ENCODE data around the gene TCEAL4. TPM values are rescaled to one million over a fixed set of nuclear protein-coding genes. Genes with fewer than 3 reads are reported as not detected.

TCEAL4 gene
- total and polyA plus RNA-seq, 7 donors = 54.8 to 366 (median 127) TPM

GRCh38 chrX:103562801-103563200, 22.5 kb upstream of the TCEAL4 start:
- Histone ChIP-seq H3K36me3 (no peaks in the 10 kb centered on the region), H3K4me3 (no peak overlapping the region), H3K9me3 (no peaks in the 10 kb centered on the region), H3K27me3 (no peaks in the 10 kb centered on the region), H3K27ac (no peak overlapping the region), H3K4me1 (no peaks in the 10 kb centered on the region)
- TF ChIP-seq POLR2AphosphoS5 (IDR thresholded peaks at IDR 0.05) (no peak), EP300 (IDR thresholded peaks at IDR 0.05) (no peak), POLR2A (IDR thresholded peaks at IDR 0.05) (no peak), CTCF (IDR thresholded peaks at IDR 0.05) (no peak)
- WGBS, 2 donors = 80 to 98% methylated on average over 2 of the region's 2 CpGs
- intact Hi-C loops (cut with DNase I) = no loop called here
- DNase-seq = no peak

- H3K27ac ChIP-seq = no peak overlapping the region
- WGBS, 2 donors = 74 to 76% methylated on average over 4 of the region's 4 CpGs
- no peaks in the 10 kb centered on the region for H3K9me3 ChIP-seq
- no peak overlapping the region for H3K4me3 ChIP-seq
- DNase-seq = no peak
- TF ChIP-seq POLR2A (IDR thresholded peaks at IDR 0.05) (no peak), POLR2AphosphoS5 (IDR thresholded peaks at IDR 0.05) (no peak), CTCF (IDR thresholded peaks at IDR 0.05) (no peak), EP300 (IDR thresholded peaks at IDR 0.05) (no peak)
- H3K36me3 ChIP-seq = no peaks in the 10 kb centered on the region
- H3K4me1 ChIP-seq = no peaks in the 10 kb centered on the region
- intact Hi-C loops (cut with DNase I) = no loop called here
- H3K27me3 ChIP-seq = no peaks in the 10 kb centered on the region
Observed at GRCh38 chrX:103565197-103565596, 20.1 kb upstream of the TCEAL4 start.

GRCh38 chrX:103565752-103566151, 19.6 kb upstream of the TCEAL4 start:
- Histone ChIP-seq H3K4me3 (no peak overlapping the region), H3K4me1 (no peaks in the 10 kb centered on the region), H3K36me3 (no peaks in the 10 kb centered on the region), H3K27ac (no peak overlapping the region), H3K27me3 (no peaks in the 10 kb centered on the region), H3K9me3 (no peaks in the 10 kb centered on the region)
- intact Hi-C loops (cut with DNase I) = no loop called here
- TF ChIP-seq EP300 (IDR thresholded peaks at IDR 0.05) (no peak), CTCF (IDR thresholded peaks at IDR 0.05) (no peak), POLR2A (IDR thresholded peaks at IDR 0.05) (no peak), POLR2AphosphoS5 (IDR thresholded peaks at IDR 0.05) (no peak)
- WGBS, 2 donors = 46 to 64% methylated on average over 1 of the region's 1 CpG
- DNase-seq = no peak

GRCh38 chrX:103571121-103571520, 14.2 kb upstream of the TCEAL4 start:
- Histone ChIP-seq H3K36me3 (no peaks in the 10 kb centered on the region), H3K4me3 (no peak overlapping the region), H3K27me3 (no peaks in the 10 kb centered on the region), H3K4me1 (no peaks in the 10 kb centered on the region), H3K9me3 (no peaks in the 10 kb centered on the region), H3K27ac (no peak overlapping the region)
- no peak for DNase-seq
- intact Hi-C loops (cut with DNase I) = no loop called here
- no peak for TF ChIP-seq POLR2AphosphoS5 (IDR thresholded peaks at IDR 0.05)
- no peak for TF ChIP-seq CTCF (IDR thresholded peaks at IDR 0.05)
- TF ChIP-seq EP300 (IDR thresholded peaks at IDR 0.05) = no peak
- TF ChIP-seq POLR2A (IDR thresholded peaks at IDR 0.05) = no peak
- WGBS, 2 donors = 91 to 94% methylated on average over 6 of the region's 6 CpGs

GRCh38 chrX:103571726-103572125, 13.6 kb upstream of the TCEAL4 start:
- TF ChIP-seq EP300 (IDR thresholded peaks at IDR 0.05) (no peak), POLR2A (IDR thresholded peaks at IDR 0.05) (no peak), CTCF (IDR thresholded peaks at IDR 0.05) (no peak), POLR2AphosphoS5 (IDR thresholded peaks at IDR 0.05) (no peak)
- no peak for DNase-seq
- no peaks in the 10 kb centered on the region for H3K36me3 ChIP-seq
- no peaks in the 10 kb centered on the region for H3K27me3 ChIP-seq
- no peaks in the 10 kb centered on the region for H3K9me3 ChIP-seq
- no peak overlapping the region for H3K27ac ChIP-seq
- no peaks in the 10 kb centered on the region for H3K4me1 ChIP-seq
- H3K4me3 ChIP-seq = no peak overlapping the region
- intact Hi-C loops (cut with DNase I) = no loop called here
- 92% methylated on average over 4 of the region's 4 CpGs for WGBS, 2 donors

All from sigmoid colon (tissue), 7 donors.